NCI-H748 treated with DMSO at 0.1 percent for 48 hours (cell line): ENCODE measurements around the gene FOXP2.
"Not testable (repeated sequence)": the region's sequence is repeated elsewhere in the genome, so short reads cannot be mapped to it uniquely, and the experiment has no call there.

ENCODE experiments used
- DNase-seq: peaks from one replicate; lab custom pipeline; 2025; lab: John Stamatoyannopoulos, UW

Gene FOXP2

GRCh38 chr7:114504586-114504985 is 90.0 kb downstream of the FOXP2 start:
- no peak for DNase-seq

GRCh38 chr7:114507381-114507780 is 92.8 kb downstream of the FOXP2 start:
- DNase-seq, result no peak

GRCh38 chr7:114508086-114508485 is 93.5 kb downstream of the FOXP2 start:
- no peak for DNase-seq

DNA sequence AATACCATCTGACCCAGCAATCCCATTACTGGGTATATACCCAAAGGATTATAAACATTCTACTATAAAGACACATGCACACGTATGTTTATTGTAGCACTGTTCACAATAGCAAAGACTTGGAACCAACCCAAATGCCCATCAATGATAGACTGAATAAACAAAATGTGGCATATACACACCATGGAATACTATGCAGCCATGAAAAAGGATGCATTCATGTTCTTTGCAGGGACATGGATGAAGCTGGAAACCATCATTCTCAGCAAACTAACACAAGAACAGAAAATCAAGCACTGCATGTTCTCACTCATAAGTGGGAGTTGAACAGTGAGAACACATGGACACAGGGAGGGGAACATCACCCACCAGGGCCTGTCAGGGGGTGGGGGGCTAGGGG is 96.2 kb downstream of the FOXP2 start:
- not testable (repeated sequence) for DNase-seq

DNA sequence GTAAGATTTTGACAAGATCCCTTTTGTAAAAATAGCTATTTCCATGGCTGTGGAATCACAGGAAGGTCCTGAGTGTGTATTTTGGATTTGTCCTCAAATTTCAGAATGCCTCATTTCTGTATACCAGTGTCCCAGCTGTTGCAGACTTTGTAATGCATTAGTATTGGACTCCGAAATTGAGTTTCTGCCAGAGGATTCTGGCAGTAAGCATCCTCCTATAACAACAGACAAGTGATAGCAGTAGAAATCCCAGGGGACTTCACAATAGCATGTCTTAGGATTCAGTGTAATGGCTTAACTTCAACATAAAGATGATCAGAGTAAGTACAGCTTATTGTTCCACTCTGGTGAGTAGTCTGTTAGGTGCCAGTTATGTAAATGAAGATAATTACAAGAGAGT is 104.6 kb downstream of the FOXP2 start:
- no peak for DNase-seq

- no peak for DNase-seq
These were observed 107.5 kb downstream of the FOXP2 start for GRCh38 chr7:114522081-114522480.

- no peak for DNase-seq
These were observed 113.0 kb downstream of the FOXP2 start for GRCh38 chr7:114527589-114527988.

GRCh38 chr7:114530057-114530611 is 115.5 kb downstream of the FOXP2 start:
- peak; percentile 92 for DNase-seq

DNA sequence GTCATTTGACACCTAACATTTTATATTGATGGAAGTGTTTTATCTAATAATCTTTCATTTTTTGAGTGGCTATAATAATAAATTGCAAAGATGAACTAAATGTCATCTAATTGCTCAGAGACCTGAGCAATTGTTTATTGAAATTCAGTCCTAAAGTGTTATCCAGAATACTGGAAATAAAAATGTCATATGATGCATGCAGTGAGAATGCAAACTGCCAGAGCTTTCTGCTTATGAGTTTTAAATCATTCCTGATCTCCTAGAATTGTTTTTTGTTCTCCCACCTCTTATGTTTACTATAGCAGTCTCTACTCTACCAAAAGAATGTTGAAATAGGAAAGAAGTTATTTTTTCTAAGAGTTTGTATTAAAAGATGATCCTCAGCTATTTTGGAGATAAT is 116.7 kb downstream of the FOXP2 start:
- DNase-seq, result no peak

DNA sequence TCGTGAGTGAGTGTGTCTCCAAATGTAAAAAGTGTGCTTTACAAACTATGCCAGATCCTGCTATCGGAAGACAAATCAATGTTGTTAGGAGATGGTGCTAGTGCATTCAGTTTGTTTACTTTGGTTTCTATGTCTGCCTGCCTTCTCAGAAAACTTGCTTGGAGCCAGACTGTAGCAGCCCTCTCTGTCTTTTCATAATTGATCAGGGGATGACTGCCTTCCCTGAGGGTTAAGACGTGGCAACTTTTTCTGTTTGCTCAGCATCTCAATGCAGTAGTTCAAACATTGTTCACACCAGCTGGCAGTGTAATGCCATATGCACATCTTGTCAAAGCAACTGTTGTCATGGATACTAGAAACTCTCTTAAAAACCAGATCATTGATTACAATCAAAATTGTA is 118.5 kb downstream of the FOXP2 start:
- peak; percentile 79 for DNase-seq

DNA sequence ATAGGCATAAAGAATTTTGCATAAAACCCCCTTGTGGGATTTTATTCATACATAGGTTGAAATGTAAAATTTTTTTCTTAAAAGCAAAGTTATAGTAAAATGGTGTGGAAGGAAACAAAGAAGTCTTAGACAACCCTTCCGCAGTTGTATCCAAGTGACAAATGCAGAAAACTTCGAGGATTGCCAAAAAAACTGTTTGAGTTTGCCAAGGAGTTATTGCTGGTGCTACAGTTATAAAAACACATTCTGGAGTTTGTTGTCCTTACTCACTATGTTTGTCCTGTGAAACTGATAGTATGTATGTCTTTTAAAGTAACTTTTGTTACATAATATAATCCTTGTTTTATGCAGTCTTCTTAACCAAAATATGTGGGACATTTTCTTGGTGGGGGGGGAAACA is 120.3 kb downstream of the FOXP2 start:
- no peak for DNase-seq

DNA sequence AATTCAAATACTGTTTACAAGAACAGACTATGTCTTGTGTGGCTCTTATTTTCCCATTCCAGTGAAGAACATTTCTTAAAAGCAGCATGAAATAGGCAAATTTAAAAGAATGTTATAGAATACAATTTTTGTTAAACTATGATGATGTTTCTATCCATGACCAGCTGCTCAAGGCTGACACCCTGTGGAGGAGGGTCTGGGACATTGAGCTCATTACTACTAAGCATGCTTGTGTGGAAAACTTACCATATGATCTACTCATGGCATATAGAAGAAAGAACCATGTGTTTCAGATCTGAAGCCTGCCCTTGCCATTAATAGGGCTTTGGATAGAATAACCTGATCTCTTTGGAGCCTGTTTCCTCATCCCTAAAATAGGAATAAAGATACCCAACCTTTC is 125.0 kb downstream of the FOXP2 start:
- peak; percentile 13 for DNase-seq

DNA sequence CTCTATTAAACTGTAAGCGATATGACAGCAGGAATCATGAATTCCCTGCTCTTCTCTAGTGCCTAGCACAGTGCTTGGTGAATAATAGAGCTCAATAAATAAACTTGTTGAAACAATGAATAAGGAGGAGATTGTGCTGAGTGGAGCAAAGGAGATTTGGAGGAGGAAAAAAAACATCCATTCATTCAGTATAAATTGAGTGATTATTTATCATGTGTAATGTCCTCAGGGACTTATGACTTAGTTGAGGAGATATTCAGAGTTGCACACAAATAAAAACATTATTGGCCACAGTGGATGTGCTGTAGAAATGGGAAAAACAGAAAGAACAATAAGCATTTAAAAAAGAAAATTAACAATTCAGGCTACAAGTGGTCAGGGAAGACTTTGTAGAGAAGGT is 125.7 kb downstream of the FOXP2 start:
- no peak for DNase-seq

DNA sequence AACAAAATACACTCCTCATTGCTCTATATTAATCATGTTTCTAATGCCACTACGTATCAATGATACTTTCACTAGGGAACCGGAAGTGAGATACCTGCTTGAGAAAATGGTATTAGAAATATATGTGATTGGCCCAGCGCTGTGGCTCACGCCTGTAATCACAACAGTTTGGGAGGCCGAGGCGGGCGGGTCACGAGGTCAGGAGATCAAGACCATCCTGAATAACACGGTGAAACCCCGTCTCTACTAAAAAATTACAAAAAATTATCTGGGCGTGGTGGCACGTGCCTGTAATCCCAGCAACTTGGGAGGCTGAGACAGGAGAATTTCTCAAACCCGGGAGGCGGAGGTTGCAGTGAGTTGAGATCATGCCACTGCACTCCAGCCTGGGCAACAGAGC is 132.7 kb downstream of the FOXP2 start:
- DNase-seq, result not testable (repeated sequence)

DNA sequence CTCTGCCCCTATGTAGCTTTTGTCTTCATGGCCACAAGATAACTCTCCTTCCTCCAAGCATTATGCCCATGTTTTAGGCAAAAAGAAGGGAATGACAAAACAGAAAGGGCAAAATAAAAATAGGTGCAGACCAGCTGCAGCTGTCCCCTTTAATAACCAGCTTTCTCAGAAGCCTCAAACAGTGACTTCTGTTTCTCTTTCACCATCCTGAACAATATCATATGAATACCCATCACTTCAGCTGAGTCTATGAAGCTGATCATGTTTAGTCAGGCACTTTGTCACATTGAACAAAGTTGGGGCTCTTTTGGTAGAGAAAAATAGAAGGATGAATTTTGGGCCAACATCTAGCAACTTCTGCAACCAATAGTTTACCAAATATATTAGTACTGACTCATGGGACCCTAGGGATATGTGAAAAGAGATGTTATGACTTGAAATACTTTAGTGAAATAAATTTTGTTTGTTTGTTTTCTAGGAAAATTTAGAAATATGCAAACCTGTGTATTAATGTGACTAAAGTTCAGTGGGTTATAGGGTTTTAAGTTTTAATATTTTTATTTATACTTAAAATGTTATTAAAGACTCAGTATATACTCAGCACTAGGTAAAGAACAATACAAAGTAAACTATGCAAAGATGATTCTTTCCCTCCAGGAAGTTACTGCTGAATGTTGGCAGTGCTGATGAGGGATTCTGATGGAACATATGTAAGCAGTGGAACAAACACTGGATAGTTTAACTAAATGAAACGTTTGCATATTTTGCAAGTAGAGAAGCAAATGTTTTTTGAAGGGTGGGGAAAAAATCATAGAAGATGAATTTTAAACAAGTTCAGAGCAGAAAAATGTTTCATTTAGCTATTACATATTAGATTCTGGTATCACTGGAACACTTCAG is 133.7 kb downstream of the FOXP2 start:
- DNase-seq, result no peak

DNA sequence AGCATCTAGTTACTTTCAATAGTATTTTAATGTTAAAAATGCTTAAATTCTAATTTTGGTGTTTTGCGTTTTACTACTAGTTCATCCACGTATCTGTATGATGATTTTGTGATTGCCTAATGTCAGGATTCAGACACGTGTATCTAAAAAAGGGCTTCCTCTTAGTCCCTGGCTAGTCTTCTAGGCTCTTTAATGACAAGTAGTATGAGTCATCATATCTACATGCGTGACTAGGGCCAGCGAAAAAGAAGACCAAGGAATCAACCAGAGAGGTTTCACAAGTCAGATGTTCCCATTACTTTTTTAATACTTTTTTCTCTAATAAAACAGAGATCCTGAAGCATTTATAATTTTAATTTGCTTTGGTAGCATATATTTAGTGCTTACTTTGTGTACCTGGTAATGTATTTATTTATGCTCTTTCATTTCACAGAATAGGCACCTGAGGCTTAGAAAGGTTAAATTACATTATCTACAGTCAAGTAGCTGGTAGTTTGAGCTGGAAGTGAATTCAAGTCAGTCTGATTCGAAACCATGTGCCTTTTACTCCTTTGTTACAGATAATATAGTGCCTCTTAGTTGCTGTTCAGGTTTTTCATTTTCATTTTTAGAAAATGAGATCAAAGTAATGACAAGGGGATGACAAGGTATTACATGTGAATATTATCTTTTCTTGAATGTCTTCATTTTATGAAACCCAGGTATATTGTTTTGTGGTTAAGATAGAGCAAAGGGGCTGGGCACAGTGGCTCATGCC is 140.3 kb downstream of the FOXP2 start:
- DNase-seq, result no peak

DNA sequence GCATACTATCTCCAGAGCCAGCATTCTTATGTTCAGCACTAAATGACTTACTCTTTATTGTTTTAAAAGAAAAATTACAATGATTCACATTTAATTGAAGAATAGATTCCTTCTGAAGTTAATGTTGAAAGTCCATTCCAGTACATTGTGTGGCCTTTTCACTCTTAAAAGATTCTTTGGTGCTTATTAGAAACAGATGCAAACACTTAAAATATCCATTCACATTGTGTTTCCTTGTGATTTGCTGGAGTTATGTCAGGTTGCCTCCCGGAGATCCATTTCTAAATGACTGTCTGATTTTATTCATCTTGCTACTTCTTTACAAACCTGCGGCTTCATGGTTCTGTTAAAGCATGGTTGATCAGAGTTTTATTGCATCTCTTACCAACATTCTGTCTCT is 152.8 kb downstream of the FOXP2 start:
- no peak for DNase-seq

DNA sequence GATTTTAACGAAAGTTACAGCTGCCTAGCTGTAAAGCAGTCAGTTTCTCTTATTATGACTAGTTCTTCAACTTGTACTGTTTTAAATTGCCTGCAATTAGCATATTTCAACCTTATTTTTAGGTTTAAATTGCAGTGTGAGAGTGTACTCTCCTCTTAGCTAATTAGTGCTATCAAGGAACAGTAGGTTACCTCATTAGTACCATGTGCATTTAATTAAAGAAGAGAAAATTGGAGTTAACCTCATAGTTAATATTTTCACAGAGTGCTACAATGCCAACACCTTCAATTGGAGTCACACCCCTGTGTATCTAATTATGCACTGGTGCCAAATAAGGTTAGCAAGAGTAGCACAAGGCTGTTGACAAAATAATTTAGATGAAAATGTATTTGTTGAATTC is 154.6 kb downstream of the FOXP2 start:
- DNase-seq, result no peak

DNA sequence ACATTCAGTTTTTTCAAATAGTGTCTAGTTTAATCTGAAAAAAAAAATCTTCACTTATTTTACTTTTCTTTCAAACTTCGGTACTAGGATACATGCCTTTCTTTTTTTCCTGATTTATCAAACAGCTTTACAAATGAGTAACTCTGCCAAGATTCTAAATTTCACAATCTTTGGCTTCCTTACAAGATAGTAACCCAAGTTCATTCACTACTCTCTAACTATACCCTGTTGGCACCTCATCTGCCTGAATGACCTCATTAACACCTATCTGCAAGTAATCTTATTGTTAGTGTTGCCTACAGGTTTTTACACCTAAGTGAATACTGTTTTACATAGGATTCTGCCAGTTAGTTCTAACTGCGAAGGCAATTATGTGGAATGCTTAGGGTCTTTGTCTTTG is 159.8 kb downstream of the FOXP2 start:
- DNase-seq, result no peak

GRCh38 chr7:114575098-114575497 is 160.5 kb downstream of the FOXP2 start:
- no peak for DNase-seq

DNA sequence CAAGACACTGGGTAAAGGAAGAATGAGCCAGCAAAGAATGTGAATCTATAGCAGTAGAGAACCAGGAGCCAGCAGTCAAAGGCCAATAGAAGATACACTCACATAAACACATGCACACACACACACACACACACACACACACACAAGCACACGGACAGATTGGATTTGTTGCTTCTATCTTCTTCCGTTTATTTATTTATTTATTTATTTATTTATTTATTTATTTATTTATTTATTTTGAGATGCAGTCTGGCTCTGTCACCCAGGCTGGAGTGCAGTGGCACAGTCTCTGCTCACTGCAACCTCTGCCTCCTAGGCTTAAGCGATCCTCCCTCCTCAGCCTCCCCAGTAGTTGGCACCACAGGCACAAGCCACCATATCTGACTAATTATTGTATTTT is 166.3 kb downstream of the FOXP2 start:
- not testable (repeated sequence) for DNase-seq

DNA sequence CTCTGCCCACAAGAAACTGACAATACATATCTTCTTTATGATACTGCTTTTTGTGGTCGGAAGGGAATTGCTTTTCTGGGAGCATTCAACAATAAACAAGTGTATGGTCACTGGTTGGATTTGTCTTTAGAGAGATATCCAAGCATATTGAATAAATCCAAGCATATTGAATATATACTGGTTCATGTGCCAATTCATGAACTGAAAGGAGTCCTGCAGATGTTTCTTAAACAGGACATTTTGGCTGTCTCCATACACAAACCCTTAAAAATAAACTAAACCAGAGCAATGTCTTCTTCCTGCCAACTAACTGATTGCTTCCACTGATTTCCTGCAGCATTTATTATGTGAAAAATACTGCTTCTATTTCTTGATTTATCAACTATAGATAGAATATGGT is 173.9 kb downstream of the FOXP2 start:
- DNase-seq, result no peak

DNA sequence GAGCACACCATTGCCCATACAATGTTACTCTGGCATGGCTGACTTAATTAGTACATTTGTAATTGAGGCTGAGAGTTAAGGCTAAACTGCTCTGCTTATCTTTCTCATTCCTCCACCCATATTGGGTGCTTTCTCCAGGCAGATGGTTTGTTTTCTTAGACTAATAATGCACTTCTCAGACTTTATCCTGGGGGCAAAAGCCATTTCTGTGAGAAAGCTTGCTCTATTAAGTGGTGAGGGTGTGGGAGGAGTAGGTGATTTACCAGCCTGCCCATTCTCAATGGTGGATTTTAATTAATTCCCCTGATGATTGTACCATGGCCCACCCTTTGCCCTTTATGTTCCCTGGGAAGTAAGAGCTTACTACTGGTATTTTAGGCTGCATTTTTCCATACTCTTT is 174.8 kb downstream of the FOXP2 start:
- DNase-seq, result no peak
